GM19372 (cell line): Measurements from ENCODE around the gene MIB2.
A peak's percentile ranks its signal among the peaks of the same experiment; 100 is the strongest.

Source experiments
- ATAC-seq: cut with Tn5 transposase; IDR thresholded peaks from one replicate; pipeline ENCODE4 v1.9.1; 2021; ENCODE audit warnings: mild to moderate bottlenecking, low read depth, moderate library complexity; ENCODE audit not compliant: unreplicated experiment

MIB2 gene

GRCh38 chr1:1613509-1614082 lies 1.7 kb upstream of the MIB2 start:
- no peak for ATAC-seq

- ATAC-seq, result no peak
Observed at GRCh38 chr1:1614204-1614953, 921 bp upstream of the MIB2 start.

GRCh38 chr1:1614954-1615255 lies 395 bp upstream of the MIB2 start:
- no peak for ATAC-seq

GRCh38 chr1:1616045-1616790 lies 918 bp downstream of the MIB2 start:
- ATAC-seq, result peak; percentile 21

GRCh38 chr1:1616838-1617237 lies 1.5 kb downstream of the MIB2 start:
- ATAC-seq, result no peak

GRCh38 chr1:1617516-1617915 lies 2.2 kb downstream of the MIB2 start:
- no peak for ATAC-seq

- no peak for ATAC-seq
Observed at GRCh38 chr1:1617925-1618324, 2.6 kb downstream of the MIB2 start.

- no peak for ATAC-seq
Observed at GRCh38 chr1:1618396-1619068, 3.2 kb downstream of the MIB2 start.

GRCh38 chr1:1619917-1620361 lies 4.6 kb downstream of the MIB2 start:
- no peak for ATAC-seq

GRCh38 chr1:1620433-1621139 lies 5.3 kb downstream of the MIB2 start:
- ATAC-seq, result no peak

- ATAC-seq, result no peak
Observed at GRCh38 chr1:1621173-1622009, 6.1 kb downstream of the MIB2 start.

- ATAC-seq, result no peak
Observed at GRCh38 chr1:1622010-1622787, 6.9 kb downstream of the MIB2 start.

- ATAC-seq, result no peak
Observed at GRCh38 chr1:1622788-1623094, 7.4 kb downstream of the MIB2 start.

- ATAC-seq, result no peak
Observed at GRCh38 chr1:1623181-1623630, 7.9 kb downstream of the MIB2 start.

- no peak for ATAC-seq
Observed at GRCh38 chr1:1623631-1624442, 8.5 kb downstream of the MIB2 start.

- ATAC-seq, result no peak
Observed at GRCh38 chr1:1624443-1625403, 9.4 kb downstream of the MIB2 start.

- ATAC-seq, result no peak
Observed at GRCh38 chr1:1625404-1625775, 10.1 kb downstream of the MIB2 start.
